ENCODE data around the gene TPD52L3. TPM values are rescaled to one million over a fixed set of nuclear protein-coding genes. Genes with fewer than 3 reads are reported as not detected.

TPD52L3 gene
- total RNA-seq = not detected

- H3K4me1 Mint-ChIP-seq = peaks cover 8% of the 10 kb centered on the region
- H3K27me3 Mint-ChIP-seq = peaks cover 15% of the 10 kb centered on the region
- no peaks in the 10 kb centered on the region for H3K36me3 Mint-ChIP-seq (ENCODE audit: low read depth)
- DNase-seq = no peak
- H3K27ac Mint-ChIP-seq = no peak within 1 kb of the TSS
- no peaks in the 10 kb centered on the region for H3K9me3 Mint-ChIP-seq
- POLR2A ChIA-PET = no interaction called here
- no peak within 1 kb of the TSS for H3K4me3 Mint-ChIP-seq
- CTCF ChIA-PET = no interaction called here
Observed at GRCh38 chr9:6328103-6328502, at the start of gene TPD52L3. Gene TPD52L3 (plus strand): TSS chr9:6328375. CDS start chr9:6328596, 221 bp downstream.

GRCh38 chr9:6301858-6302257 is 26.3 kb upstream of the TPD52L3 start:
- Mint-ChIP-seq H3K4me3 (no peak overlapping the region), H3K36me3 (ENCODE audit: low read depth) (no peaks in the 10 kb centered on the region), H3K4me1 (no peaks in the 10 kb centered on the region), H3K27me3 (peaks cover 18% of the 10 kb centered on the region), H3K27ac (no peak overlapping the region), H3K9me3 (no peaks in the 10 kb centered on the region)
- POLR2A ChIA-PET = no interaction called here
- CTCF ChIA-PET = no interaction called here
- no peak for DNase-seq

- no peaks in the 10 kb centered on the region for H3K4me1 Mint-ChIP-seq
- POLR2A ChIA-PET = no interaction called here
- no peaks in the 10 kb centered on the region for H3K36me3 Mint-ChIP-seq (ENCODE audit: low read depth)
- H3K9me3 Mint-ChIP-seq = no peaks in the 10 kb centered on the region
- H3K27ac Mint-ChIP-seq = no peak overlapping the region
- no peak for DNase-seq
- peaks cover 20% of the 10 kb centered on the region for H3K27me3 Mint-ChIP-seq
- no peak overlapping the region for H3K4me3 Mint-ChIP-seq
- CTCF ChIA-PET = no interaction called here
Observed at GRCh38 chr9:6302417-6302816, 25.8 kb upstream of the TPD52L3 start.

GRCh38 chr9:6304232-6304631 is 23.9 kb upstream of the TPD52L3 start:
- no peak for DNase-seq
- H3K27me3 Mint-ChIP-seq = peaks cover 24% of the 10 kb centered on the region
- no peak overlapping the region for H3K4me3 Mint-ChIP-seq
- POLR2A ChIA-PET = no interaction called here
- H3K4me1 Mint-ChIP-seq = no peaks in the 10 kb centered on the region
- CTCF ChIA-PET = no interaction called here
- no peak overlapping the region for H3K27ac Mint-ChIP-seq
- no peaks in the 10 kb centered on the region for H3K36me3 Mint-ChIP-seq (ENCODE audit: low read depth)
- H3K9me3 Mint-ChIP-seq = no peaks in the 10 kb centered on the region

GRCh38 chr9:6305954-6306563 is 22.1 kb upstream of the TPD52L3 start:
- CTCF ChIA-PET = interaction anchor here (0.6 to 3.1 kb wide), 14 partner anchors 9 to 507 kb away, joined by 3 to 29 read pairs (median 4); partner anchors contain the start of gene RANBP6
- H3K4me1 Mint-ChIP-seq = no peaks in the 10 kb centered on the region

GRCh38 chr9:6307551-6308096 is 20.6 kb upstream of the TPD52L3 start:
- H3K4me1 Mint-ChIP-seq = no peaks in the 10 kb centered on the region
- no peaks in the 10 kb centered on the region for H3K36me3 Mint-ChIP-seq (ENCODE audit: low read depth)
- no peak for DNase-seq
- H3K4me3 Mint-ChIP-seq = no peak overlapping the region
- ChIA-PET CTCF (interaction anchor here (3.1 kb wide), 1 partner anchor 254 kb away, joined by 29 read pairs; no protein-coding TSS in a partner anchor), POLR2A (no interaction called here)
- no peaks in the 10 kb centered on the region for H3K9me3 Mint-ChIP-seq
- peaks cover 16% of the 10 kb centered on the region for H3K27me3 Mint-ChIP-seq
- H3K27ac Mint-ChIP-seq = no peak overlapping the region

More at GRCh38 chr9:6305954-6306563, 22.1 kb upstream of the TPD52L3 start:
- Mint-ChIP-seq H3K4me3 (no peak overlapping the region), H3K36me3 (ENCODE audit: low read depth) (no peaks in the 10 kb centered on the region), H3K9me3 (no peaks in the 10 kb centered on the region), H3K27me3 (peaks cover 24% of the 10 kb centered on the region), H3K27ac (no peak overlapping the region)
- POLR2A ChIA-PET = no interaction called here
- DNase-seq = no peak

- H3K36me3 Mint-ChIP-seq (ENCODE audit: low read depth) = peaks cover 5% of the 10 kb centered on the region
- peaks cover 6% of the 10 kb centered on the region for H3K9me3 Mint-ChIP-seq
- peaks cover 8% of the 10 kb centered on the region for H3K4me1 Mint-ChIP-seq
- H3K27ac Mint-ChIP-seq = no peak overlapping the region
- CTCF ChIA-PET = no interaction called here
- POLR2A ChIA-PET = no interaction called here
- DNase-seq = no peak
- H3K4me3 Mint-ChIP-seq = no peak overlapping the region
- peaks cover 17% of the 10 kb centered on the region for H3K27me3 Mint-ChIP-seq
Observed at GRCh38 chr9:6330958-6331634, 2.9 kb downstream of the TPD52L3 start.

GRCh38 chr9:6334305-6334704 is 6.1 kb downstream of the TPD52L3 start:
- CTCF ChIA-PET = no interaction called here
- H3K36me3 Mint-ChIP-seq (ENCODE audit: low read depth) = peaks cover 5% of the 10 kb centered on the region

GRCh38 chr9:6348766-6349165 is 20.6 kb downstream of the TPD52L3 start:
- ChIA-PET CTCF (interaction anchor here (0.6 to 1.1 kb wide), 3 partner anchors 15 to 463 kb away, joined by 3 read pairs; no protein-coding TSS in a partner anchor), POLR2A (no interaction called here)
- Mint-ChIP-seq H3K27me3 (peaks cover 34% of the 10 kb centered on the region), H3K27ac (no peak overlapping the region), H3K4me3 (no peak overlapping the region), H3K9me3 (no peaks in the 10 kb centered on the region), H3K36me3 (ENCODE audit: low read depth) (no peaks in the 10 kb centered on the region), H3K4me1 (peaks cover 7% of the 10 kb centered on the region)
- no peak for DNase-seq

More at GRCh38 chr9:6334305-6334704, 6.1 kb downstream of the TPD52L3 start:
- Mint-ChIP-seq H3K27ac (no peak overlapping the region), H3K9me3 (peaks cover 8% of the 10 kb centered on the region), H3K27me3 (peaks cover 34% of the 10 kb centered on the region), H3K4me1 (peaks cover 2% of the 10 kb centered on the region), H3K4me3 (no peak overlapping the region)
- DNase-seq = no peak
- POLR2A ChIA-PET = no interaction called here

- no peak overlapping the region for H3K4me3 Mint-ChIP-seq
- no peaks in the 10 kb centered on the region for H3K9me3 Mint-ChIP-seq
- POLR2A ChIA-PET = interaction anchor here (1.4 to 2.7 kb wide), 2 partner anchors 62 to 406 kb away, joined by 3 to 9 read pairs; partner anchors contain the start of genes KDM4C and UHRF2
- DNase-seq = no peak
- no peaks in the 10 kb centered on the region for H3K36me3 Mint-ChIP-seq (ENCODE audit: low read depth)
- H3K27ac Mint-ChIP-seq = no peak overlapping the region
- peaks cover 26% of the 10 kb centered on the region for H3K27me3 Mint-ChIP-seq
- H3K4me1 Mint-ChIP-seq = peaks cover 29% of the 10 kb centered on the region
- CTCF ChIA-PET = interaction anchor here (1.0 to 9.2 kb wide), 3 partner anchors 10 to 297 kb away, joined by 3 to 113 read pairs (median 6); no protein-coding TSS in a partner anchor
Observed at GRCh38 chr9:6351737-6352136, 23.6 kb downstream of the TPD52L3 start.

- Mint-ChIP-seq H3K36me3 (ENCODE audit: low read depth) (no peaks in the 10 kb centered on the region), H3K4me3 (no peak overlapping the region), H3K4me1 (peaks cover 21% of the 10 kb centered on the region), H3K27ac (no peak overlapping the region), H3K27me3 (peaks cover 19% of the 10 kb centered on the region), H3K9me3 (no peaks in the 10 kb centered on the region)
- ChIA-PET POLR2A (interaction anchor here (1.5 to 2.0 kb wide), 2 partner anchors 58 to 61 kb away, joined by 9 read pairs; partner anchors contain the start of gene UHRF2), CTCF (interaction anchor here (0.8 to 9.2 kb wide), 10 partner anchors 11 to 468 kb away, joined by 3 to 113 read pairs (median 6); no protein-coding TSS in a partner anchor)
- peak; percentile 27 for DNase-seq
Observed at GRCh38 chr9:6354072-6354686, 26.0 kb downstream of the TPD52L3 start.

- POLR2A ChIA-PET = interaction anchor here (1.5 to 2.0 kb wide), 2 partner anchors 57 to 59 kb away, joined by 9 read pairs; partner anchors contain the start of gene UHRF2
- DNase-seq = no peak
- no peak overlapping the region for H3K27ac Mint-ChIP-seq
- peaks cover 11% of the 10 kb centered on the region for H3K27me3 Mint-ChIP-seq
- peaks cover 21% of the 10 kb centered on the region for H3K4me1 Mint-ChIP-seq
- CTCF ChIA-PET = interaction anchor here (0.7 to 9.2 kb wide), 10 partner anchors 9 to 470 kb away, joined by 3 to 113 read pairs (median 6); no protein-coding TSS in a partner anchor
- H3K9me3 Mint-ChIP-seq = no peaks in the 10 kb centered on the region
- no peaks in the 10 kb centered on the region for H3K36me3 Mint-ChIP-seq (ENCODE audit: low read depth)
- no peak overlapping the region for H3K4me3 Mint-ChIP-seq
Observed at GRCh38 chr9:6355728-6356127, 27.6 kb downstream of the TPD52L3 start.

GRCh38 chr9:6356441-6356840 is 28.3 kb downstream of the TPD52L3 start:
- Mint-ChIP-seq H3K4me3 (no peak overlapping the region), H3K27ac (no peak overlapping the region)

More at GRCh38 chr9:6356441-6356840, 28.3 kb downstream of the TPD52L3 start:
- Mint-ChIP-seq H3K4me1 (peaks cover 21% of the 10 kb centered on the region), H3K27me3 (peaks cover 7% of the 10 kb centered on the region), H3K9me3 (no peaks in the 10 kb centered on the region), H3K36me3 (ENCODE audit: low read depth) (no peaks in the 10 kb centered on the region)
- CTCF ChIA-PET = interaction anchor here (1.2 to 9.2 kb wide), 6 partner anchors 9 to 215 kb away, joined by 3 to 113 read pairs (median 6); partner anchors contain the start of gene UHRF2
- POLR2A ChIA-PET = interaction anchor here (2.1 kb wide), 1 partner anchor 57 kb away, joined by 13 read pairs; the partner anchor contains the start of gene UHRF2
- DNase-seq = no peak
